Urothelium cell line (cell line): ENCODE measurements around the gene TMEM132A.
"Not testable (repeated sequence)": the region's sequence is repeated elsewhere in the genome, so short reads cannot be mapped to it uniquely, and the experiment has no call there.

Experiments
- DNase-seq: peaks from one replicate; pipeline ENCODE4 v3.0.0; 2011; ENCODE audit warnings: low spot score, mixed read lengths
- FAIRE-seq: peaks from 2 replicates; lab custom pipeline; 2011; peaks lifted over from hg19 to GRCh38; lab: Jason Lieb, UNC

TMEM132A gene

GRCh38 chr11:60952742-60953170, 28.5 kb downstream of the TMEM132A start:
- no peak for DNase-seq
- FAIRE-seq, result no peak

- DNase-seq, result no peak
- FAIRE-seq, result no peak
Measured at GRCh38 chr11:60953781-60954180, 29.5 kb downstream of the TMEM132A start.

GRCh38 chr11:60954421-60954820, 30.2 kb downstream of the TMEM132A start:
- FAIRE-seq (no peak), DNase-seq (no peak)

- DNase-seq (no peak), FAIRE-seq (no peak)
Measured at GRCh38 chr11:60955571-60955970, 31.3 kb downstream of the TMEM132A start.

- FAIRE-seq, result no peak
Measured at GRCh38 chr11:60957188-60957587, 32.9 kb downstream of the TMEM132A start.

GRCh38 chr11:60959431-60959830, 35.2 kb downstream of the TMEM132A start:
- no peak for DNase-seq
- no peak for FAIRE-seq

More at GRCh38 chr11:60957188-60957587, 32.9 kb downstream of the TMEM132A start:
- no peak for DNase-seq

- no peak for FAIRE-seq
- no peak for DNase-seq
Measured at GRCh38 chr11:60960405-60960804, 36.1 kb downstream of the TMEM132A start.

GRCh38 chr11:60964801-60965200, 40.5 kb downstream of the TMEM132A start:
- no peak for DNase-seq
- FAIRE-seq, result no peak

GRCh38 chr11:60966890-60967289, 42.6 kb downstream of the TMEM132A start:
- no peak for FAIRE-seq

GRCh38 chr11:60968223-60968622, 44.0 kb downstream of the TMEM132A start:
- DNase-seq (no peak), FAIRE-seq (no peak)

More at GRCh38 chr11:60966890-60967289, 42.6 kb downstream of the TMEM132A start:
- DNase-seq, result no peak

GRCh38 chr11:60970369-60970774, 46.1 kb downstream of the TMEM132A start:
- FAIRE-seq, result no peak
- DNase-seq, result no peak

- DNase-seq (no peak), FAIRE-seq (no peak)
Measured at GRCh38 chr11:60970890-60971289, 46.6 kb downstream of the TMEM132A start.

- FAIRE-seq (no peak), DNase-seq (no peak)
Measured at GRCh38 chr11:60971520-60971919, 47.3 kb downstream of the TMEM132A start, which contains the start of gene CD6. TSS of gene CD6 (plus strand) at chr11:60971680. CDS start at chr11:60971866, 186 bp downstream.

GRCh38 chr11:60972182-60973030, 48.1 kb downstream of the TMEM132A start:
- no peak for FAIRE-seq

GRCh38 chr11:60973699-60974098, 49.4 kb downstream of the TMEM132A start:
- no peak for FAIRE-seq
- DNase-seq, result no peak

More at GRCh38 chr11:60972182-60973030, 48.1 kb downstream of the TMEM132A start:
- no peak for DNase-seq

- not testable (repeated sequence) for FAIRE-seq, DNase-seq
Measured at GRCh38 chr11:60974316-60974715, 50.1 kb downstream of the TMEM132A start.

- FAIRE-seq (no peak), DNase-seq (no peak)
Measured at GRCh38 chr11:60974726-60975125, 50.5 kb downstream of the TMEM132A start.

GRCh38 chr11:60977224-60977623, 53.0 kb downstream of the TMEM132A start:
- no peak for DNase-seq
- no peak for FAIRE-seq

- DNase-seq, result no peak
- FAIRE-seq, result no peak
Measured at GRCh38 chr11:60977836-60978235, 53.6 kb downstream of the TMEM132A start.

- FAIRE-seq (no peak), DNase-seq (peak; percentile 24)
Measured at GRCh38 chr11:60978546-60979380, 54.5 kb downstream of the TMEM132A start.

- DNase-seq, result no peak
- no peak for FAIRE-seq
Measured at GRCh38 chr11:60981515-60981914, 57.3 kb downstream of the TMEM132A start.
